SK-N-SH treated with all-trans-retinoic acid at 6 μM for 48 hours (cell line): ENCODE data around the gene EPHA4.

Experiments
- PATZ1 ChIP-seq: fragments of 250-450 bp; sonication (Bioruptor Pico); IDR thresholded peaks from 2 replicates; pipeline ENCODE4 v1.8.0; 2020; ENCODE audit warnings: mild to moderate bottlenecking, moderate library complexity, borderline replicate concordance
- ZFP3 ChIP-seq: fragments of 250-450 bp; sonication (Bioruptor Pico); IDR thresholded peaks from 2 replicates; pipeline ENCODE4 v1.5.0; 2020; ENCODE audit warnings: mild to moderate bottlenecking, moderate library complexity
- ZFP30 ChIP-seq: fragments of 450-650 bp; formaldehyde crosslinking; IDR thresholded peaks from 2 replicates; pipeline ENCODE4 v1.5.0; 2022; ENCODE audit warnings: mild to moderate bottlenecking, moderate library complexity
- TF ChIP-seq, protein P1 (sequence below): fragments of 250-450 bp; sonication (Bioruptor Pico); IDR thresholded peaks from 2 replicates; pipeline ENCODE4 v1.5.1; 2021; ENCODE audit warnings: mild to moderate bottlenecking, moderate library complexity

- no peak for TF ChIP-seq ZFP30 (CRISPR knock-in tag)
- no peak for TF ChIP-seq ZFP3 (CRISPR knock-in tag)
- TF ChIP-seq, protein P1, sequence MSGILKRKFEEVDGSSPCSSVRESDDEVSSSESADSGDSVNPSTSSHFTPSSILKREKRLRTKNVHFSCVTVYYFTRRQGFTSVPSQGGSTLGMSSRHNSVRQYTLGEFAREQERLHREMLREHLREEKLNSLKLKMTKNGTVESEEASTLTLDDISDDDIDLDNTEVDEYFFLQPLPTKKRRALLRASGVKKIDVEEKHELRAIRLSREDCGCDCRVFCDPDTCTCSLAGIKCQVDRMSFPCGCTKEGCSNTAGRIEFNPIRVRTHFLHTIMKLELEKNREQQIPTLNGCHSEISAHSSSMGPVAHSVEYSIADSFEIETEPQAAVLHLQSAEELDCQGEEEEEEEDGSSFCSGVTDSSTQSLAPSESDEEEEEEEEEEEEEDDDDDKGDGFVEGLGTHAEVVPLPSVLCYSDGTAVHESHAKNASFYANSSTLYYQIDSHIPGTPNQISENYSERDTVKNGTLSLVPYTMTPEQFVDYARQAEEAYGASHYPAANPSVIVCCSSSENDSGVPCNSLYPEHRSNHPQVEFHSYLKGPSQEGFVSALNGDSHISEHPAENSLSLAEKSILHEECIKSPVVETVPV (CRISPR knock-in tag): no peak
- no peak for TF ChIP-seq PATZ1
Observed at GRCh38 chr2:221455214-221455613, 116.9 kb downstream of the EPHA4 start.
